Prostate gland (tissue), 2 donors: ENCODE results near the gene ANKS4B.

Source experiments
- CTCF ChIP-seq, 4 experiments: fragments of 200-600 bp in 2 of 4; fragments of 450-650 bp in 2 of 4; sonication (generic) in 2 of 4; IDR thresholded peaks; 1 replicate in 3 of 4; 2 replicates in 1 of 4; pipeline ENCODE4 v1.5.1; 2016 to 2019; ENCODE audit warnings: antibody characterized with exemption in 4 of 4, mild to moderate bottlenecking in 2 of 4, moderate library complexity in 2 of 4
- POLR2AphosphoS5 ChIP-seq: sonication (generic); formaldehyde crosslinking; IDR thresholded peaks from one replicate; pipeline ENCODE4 v1.6.1; 2017; ENCODE audit warnings: antibody characterized with exemption

GRCh38 chr16:21189311-21189710 lies 44.2 kb upstream of the ANKS4B start:
- TF ChIP-seq CTCF (IDR thresholded peaks at IDR 0.05) (no peak), POLR2AphosphoS5 (no peak)
